Glomerular visceral epithelial cell (primary cell): ENCODE results near the gene ACP1.
A peak's percentile ranks its signal among the peaks of the same experiment; 100 is the strongest.

Experiments
- DNase-seq: peaks from one replicate; pipeline ENCODE4 v3.0.0-alpha.2; 2016; ENCODE audit errors: extremely low spot score

Gene ACP1

DNA sequence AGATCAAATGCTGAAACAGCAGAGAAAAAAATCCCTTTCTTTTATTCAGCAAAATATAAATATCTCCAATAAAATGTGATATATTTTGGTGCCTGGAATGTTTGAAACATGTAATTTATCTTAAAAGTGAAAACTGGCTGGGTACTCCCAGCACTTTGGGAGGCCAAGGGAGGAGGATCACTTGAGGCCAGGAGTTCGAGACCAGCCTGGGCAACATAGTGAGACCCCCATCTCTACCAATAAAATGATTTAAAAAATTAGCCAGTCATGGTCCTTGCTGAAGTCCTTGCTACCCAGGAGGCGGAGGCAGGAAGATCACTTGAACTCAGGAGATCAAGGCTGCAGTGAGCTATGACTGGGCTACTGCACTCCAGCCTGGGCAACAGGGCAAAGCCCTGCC, 9.6 kb upstream of the ACP1 start:
- DNase-seq = no peak

DNA sequence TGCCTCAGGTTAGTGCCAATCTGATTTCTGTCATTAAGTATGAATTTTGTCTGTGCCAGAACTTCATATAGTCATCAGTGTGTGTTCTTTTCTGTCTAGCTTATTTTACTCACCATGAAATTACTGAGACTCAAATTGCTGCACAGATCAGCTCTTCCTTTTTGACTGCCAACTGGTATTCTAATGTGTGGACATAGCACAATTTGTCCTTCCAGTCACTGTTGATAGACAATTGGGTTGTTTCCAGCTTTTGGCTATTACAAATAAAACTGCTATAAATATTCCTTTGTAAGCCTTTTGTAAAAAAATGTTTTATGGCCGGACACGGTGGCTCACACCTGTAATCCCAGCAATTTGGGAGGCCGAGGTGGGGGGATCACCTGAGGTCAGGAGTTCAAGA, 8.7 kb upstream of the ACP1 start:
- DNase-seq = no peak

DNA sequence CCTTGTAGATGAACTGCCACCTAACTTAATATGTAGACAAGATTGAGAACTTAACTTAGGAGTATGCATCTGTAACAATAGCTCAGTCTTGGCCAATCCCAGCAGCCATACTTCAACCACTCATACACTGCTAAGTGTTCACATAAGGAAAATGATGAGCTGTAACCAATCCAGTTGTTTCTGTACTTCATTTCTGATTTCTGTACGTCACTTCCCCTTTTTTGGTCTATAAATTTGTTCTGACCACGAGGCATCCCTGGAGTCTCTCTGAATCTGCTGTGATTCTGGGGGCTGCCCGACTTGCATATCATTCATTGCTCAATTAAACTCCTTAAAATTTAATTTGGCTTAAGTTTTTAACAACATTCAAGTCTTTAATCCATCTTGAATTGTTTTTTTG, 7.3 kb upstream of the ACP1 start:
- DNase-seq = no peak

DNA sequence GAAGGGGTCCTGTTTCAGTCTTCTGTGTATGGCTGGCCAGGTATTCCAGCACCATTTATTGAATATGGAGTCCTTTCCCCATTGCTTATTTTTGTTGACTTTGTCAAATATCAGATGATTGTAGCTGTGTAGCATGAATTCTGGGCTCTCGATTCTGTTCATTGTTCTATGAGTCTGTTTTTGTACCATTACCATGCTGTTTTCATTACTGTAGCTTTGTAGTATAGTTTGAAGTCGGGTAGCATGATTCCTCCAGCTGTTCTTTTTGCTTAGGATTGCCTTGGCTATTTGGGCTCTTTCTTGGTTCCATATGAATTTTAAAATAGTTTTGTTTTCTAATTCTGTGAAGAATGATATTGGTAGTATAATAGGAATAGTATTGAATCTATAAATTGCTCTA, 6.9 kb upstream of the ACP1 start:
- no peak for DNase-seq

DNA sequence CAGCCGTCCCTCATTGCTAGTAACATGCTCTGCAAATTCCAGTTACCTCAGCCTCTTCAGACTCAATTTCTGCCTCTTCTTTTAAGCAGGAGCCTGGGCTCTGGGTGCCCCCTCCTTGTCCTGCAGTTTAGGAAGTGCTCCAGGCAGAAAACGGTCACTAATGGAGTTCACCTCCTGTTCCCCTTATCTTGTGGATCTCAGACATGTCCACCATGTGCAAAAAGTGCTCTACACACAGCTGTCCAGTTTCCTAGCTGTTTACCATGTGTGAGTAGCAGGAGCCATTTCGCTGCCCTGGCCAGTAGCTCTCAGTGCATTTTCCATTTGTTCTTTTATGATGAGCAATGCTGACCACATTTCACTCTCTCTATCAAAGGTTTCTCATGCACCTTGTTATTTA, 5.8 kb upstream of the ACP1 start:
- no peak for DNase-seq

DNA sequence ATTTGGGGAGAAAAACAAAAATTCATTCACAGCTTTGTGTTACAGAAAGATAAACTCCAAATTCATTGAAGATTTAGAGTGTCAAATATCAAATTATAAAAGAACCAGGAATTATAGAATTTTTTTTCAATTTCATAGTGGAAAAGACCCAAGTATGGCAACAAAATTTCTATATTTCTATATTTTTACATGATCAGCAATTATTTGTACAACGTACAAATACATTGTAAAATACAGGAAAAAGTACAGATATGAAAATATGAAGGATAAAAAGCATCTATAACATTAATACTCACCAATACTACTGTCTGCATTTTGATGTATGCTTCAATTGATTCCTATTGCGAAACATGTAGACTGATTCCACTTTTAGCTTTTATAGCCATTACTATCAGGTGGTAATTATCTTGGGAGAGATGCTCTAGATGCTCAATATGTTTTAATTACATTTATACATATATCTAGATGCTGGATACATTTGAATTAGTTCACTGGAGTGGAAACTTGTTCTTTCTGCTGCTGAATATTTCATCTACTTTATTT, 4.9 kb upstream of the ACP1 start:
- DNase-seq = no peak

DNA sequence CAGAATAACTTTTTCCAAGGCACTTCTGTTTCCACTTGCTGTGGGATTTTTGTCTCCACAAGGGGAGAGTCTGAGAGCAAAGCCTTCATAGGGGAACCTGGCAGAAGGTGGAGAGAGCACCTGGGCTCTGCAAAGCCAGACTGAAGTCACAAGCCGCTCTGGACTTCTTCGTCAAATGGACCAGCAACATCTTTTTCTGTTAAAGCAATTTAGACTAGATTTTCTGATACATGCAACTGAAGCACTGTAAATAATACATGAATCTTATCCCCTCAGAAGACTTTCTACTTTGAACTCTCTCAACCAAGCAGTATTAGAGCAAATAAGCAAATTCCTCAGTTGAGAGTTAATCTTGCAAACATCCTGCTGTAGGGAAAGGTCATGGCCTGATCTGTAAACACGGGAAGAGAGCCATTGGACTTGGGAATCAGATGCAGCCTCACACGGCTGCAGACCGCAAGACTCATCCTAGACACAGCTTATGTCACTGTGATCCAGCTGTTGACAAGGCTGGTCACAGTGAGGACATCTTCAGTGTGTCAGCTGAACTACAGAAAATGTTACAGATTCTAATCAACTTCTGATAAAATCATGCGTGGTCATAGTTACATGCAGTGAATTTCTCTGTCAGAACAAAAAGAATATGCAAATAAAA, 4.1 kb upstream of the ACP1 start:
- DNase-seq = no peak

DNA sequence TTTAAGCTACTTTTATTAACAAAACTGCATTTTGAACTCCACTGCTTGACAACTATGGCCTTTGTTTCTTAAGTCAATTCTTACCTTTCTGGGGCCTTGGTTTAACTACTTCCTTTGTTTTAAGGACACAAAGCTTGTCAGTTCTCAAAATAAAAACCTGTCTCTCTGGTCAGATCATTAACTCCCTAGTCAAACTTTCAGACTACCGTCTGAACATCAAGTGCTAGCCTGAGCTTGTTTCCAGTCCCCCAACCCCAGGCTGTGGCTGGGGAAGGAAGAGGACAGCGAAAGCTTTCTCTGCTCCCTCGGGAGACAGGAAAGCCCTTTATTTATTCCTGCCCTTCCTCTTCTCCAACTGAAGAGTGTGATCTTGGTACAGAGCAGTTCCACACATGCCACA, 2.6 kb upstream of the ACP1 start:
- no peak for DNase-seq

DNA sequence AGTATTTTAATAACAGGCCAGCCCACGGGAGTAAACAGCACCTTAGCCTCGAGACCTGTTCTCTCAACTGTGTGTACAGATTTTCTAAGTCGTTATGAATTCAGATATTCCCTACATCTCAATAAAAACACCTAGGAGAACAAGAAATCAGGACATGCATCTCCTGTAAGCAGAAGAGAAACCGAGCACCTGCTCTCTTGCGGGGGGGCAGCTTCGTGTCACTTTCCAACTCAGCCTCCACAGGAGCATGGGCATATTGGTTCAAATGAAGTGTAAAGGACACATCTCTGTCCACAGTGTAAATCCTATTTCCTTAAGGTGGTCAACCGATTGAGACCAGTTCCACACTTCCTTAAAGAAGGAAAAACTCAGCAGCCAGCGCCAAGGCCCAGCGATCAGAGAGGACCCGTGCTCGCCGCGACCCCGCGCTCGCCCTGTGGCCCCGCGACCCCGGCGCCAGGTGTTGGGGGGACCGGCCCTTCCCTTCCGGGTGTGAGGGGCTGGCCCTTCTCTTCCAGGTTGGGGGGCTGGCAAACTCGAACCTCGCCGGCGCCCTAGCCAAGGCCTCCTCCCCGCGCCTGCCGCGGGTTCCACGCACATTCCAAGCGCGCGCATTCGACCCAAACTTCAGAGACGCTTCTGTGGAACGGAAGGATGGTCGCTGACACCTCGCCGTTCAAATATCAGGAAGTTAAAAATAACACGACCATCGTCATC, 1.6 kb upstream of the ACP1 start:
- no peak for DNase-seq

DNA sequence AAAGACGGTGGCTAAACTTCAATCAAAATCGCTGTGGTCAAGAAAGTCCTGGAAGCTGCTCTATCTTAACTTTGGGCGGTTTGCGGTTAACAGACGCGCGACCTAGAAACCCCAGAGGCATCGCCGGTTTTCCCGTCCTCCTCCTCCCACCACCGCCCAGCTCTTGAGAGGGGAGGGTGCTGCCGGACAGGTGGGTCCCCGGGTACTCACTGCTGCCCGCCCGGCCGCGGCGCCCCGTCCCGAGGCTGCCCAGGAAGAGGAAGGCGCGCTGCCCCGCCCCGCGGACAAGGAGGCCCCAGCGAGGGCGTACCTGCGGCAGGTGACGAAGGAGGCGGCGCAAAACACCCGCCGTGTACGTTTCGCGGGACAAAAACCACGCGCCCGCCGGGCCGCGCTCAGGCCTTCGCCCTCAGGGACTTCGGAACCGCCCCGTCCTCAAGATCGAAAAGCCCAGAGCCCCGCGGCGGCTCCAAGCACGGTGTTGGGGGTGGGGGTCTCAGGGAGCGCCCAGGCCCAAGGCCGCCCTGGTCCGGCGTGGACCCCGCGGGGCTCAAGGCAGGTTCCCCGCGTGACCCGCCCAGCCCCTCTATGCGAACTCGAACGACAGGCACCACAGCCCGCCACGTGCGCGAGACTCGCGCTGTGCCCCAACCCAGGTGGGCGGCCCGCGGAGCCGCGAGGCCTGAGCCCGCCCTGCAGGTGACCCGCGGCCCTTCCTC, 814 bp upstream of the ACP1 start, which contains the start of gene SH3YL1:
TSS of gene SH3YL1 (minus strand) at position 259 of the 719 bp plus-strand sequence. CDS start at position 211, 48 bp downstream.
- peak; percentile 15 for DNase-seq

DNA sequence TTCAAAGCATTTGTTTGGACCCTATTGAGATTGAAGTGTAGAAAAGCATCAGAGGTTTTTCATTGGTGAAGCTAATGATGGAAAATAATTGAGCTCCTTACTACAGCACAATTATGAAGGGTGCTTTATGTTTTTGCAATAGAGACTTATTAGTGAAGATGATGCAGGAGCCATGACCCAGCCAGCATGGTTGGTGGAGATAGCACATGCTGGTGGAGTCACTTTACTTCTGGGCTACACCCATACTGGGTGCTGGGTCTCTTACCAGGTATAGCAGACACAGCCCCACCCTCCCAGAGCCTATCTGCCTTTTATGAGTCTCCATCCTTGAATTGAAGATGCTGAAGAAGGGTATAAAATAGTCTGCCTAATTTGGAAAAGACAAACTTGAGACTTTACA, 3.6 kb downstream of the ACP1 start:
- no peak for DNase-seq

DNA sequence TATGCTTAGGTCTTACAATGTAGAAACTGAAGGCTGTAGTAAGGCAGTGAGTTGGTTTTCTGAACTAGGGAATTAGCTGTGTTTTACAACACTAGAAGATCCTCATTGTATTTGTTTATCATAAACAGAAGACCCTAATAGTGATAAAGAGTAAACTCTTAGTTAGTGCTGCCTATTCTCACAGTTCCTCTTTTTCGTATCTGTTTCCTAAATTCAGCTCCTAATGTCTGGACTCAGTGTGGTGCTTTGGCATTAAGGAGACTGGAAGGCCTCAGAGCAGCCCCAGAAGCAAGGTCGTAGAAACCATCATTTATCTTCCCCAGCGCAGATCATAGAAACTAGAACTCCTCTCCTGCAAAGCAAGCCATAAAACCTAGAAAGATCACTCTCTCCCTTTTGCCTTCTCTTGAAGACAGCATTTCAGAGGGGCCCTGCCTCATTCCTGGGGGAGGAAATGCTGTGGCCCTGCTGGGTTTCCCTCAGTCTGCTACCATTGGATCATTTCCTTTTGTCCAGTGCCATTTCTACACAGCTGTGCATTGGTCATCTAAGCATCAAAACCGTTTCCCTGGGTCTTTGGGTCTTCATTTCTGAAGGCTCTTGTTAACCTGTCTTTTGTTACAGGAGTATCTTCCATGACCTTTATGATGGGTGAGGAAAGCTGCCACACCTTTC, 4.7 kb downstream of the ACP1 start:
- DNase-seq = no peak

DNA sequence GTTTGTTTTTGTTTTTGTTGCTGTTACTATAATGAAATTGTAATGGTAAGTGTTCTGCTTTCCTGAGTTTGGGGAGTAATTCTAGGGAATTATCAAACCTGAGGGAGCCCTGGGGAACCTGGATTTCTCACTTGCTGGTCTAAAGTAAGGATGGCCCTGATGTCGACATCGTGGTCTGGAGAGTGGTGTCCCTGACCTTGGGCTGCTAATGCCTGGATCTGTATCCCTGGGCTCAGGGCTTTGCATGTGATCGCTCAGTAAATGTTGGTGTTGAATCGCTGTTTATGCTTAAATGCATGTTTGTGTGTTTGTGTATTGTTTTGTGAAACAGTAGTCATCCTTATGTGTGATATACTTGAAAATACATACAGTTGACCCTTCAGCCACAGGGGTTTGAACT, 6.1 kb downstream of the ACP1 start:
- DNase-seq = no peak

DNA sequence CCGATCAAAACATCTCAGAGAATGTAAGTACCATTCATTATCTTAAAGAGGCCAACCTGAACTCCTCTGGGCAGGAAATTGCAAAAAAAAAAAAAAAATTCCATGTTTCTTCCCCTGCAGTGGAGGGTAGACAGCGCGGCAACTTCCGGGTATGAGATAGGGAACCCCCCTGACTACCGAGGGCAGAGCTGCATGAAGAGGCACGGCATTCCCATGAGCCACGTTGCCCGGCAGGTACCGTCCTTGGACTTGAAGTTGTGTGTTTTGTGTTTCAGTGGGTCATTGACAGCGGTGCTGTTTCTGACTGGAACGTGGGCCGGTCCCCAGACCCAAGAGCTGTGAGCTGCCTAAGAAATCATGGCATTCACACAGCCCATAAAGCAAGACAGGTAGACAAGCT, 7.2 kb downstream of the ACP1 start:
- DNase-seq = no peak

DNA sequence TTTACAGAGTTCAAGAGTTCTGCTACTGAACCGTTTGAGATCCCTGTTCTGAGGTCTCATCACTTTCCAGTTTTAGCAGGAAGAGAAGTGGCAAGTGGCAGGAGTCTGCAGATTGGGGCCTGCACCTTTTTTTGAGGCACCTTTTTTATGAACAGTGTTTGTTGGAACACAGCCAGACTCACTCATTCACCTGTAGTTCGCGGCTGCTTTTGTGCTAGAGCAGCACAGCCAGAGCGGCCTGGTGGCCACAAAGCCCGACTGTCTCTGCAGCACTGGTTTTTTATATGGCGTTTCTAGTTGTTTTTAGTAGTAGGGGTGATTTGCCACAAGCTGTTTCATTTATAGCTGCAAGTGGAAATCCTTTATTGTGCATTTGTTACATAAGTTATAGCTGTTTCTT, 8.6 kb downstream of the ACP1 start:
- no peak for DNase-seq

DNA sequence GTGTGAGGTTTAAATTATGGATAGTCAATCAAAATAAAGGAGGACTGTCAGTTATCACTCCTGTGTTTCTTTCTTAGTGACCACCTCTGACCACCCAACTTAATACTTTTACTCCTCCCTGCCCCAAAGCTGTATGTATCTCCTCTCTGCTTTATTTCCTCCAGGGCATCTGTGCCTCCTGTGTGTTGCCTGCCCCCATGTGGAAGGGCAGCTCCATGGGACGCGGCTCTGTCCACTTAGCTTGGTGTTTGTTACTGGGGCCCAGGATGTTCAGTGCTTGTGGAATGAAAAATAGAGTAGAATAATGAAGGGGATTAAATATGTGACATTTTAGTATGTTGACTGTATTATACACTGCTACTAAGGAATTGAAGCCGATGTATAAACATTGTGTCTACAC, 9.8 kb downstream of the ACP1 start:
- no peak for DNase-seq

DNA sequence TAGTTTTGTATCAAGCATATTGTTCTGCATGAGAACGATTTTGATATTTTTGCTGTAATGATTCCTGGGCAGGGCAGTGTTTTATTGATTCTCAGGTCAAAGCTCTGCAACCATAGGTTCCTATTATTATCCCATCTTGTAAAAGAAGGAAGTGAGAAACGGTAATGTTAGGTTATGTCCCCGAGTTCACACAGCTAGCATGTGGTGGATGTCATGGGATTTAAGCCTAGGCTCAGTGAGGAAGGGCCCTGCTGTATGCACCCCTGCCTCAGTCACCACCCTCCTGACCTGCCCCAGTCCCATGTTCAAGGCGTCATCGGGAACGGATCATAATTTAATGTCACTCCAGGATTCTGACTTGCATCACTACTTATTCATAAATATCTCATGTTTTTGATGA, 10.7 kb downstream of the ACP1 start:
- DNase-seq = no peak

DNA sequence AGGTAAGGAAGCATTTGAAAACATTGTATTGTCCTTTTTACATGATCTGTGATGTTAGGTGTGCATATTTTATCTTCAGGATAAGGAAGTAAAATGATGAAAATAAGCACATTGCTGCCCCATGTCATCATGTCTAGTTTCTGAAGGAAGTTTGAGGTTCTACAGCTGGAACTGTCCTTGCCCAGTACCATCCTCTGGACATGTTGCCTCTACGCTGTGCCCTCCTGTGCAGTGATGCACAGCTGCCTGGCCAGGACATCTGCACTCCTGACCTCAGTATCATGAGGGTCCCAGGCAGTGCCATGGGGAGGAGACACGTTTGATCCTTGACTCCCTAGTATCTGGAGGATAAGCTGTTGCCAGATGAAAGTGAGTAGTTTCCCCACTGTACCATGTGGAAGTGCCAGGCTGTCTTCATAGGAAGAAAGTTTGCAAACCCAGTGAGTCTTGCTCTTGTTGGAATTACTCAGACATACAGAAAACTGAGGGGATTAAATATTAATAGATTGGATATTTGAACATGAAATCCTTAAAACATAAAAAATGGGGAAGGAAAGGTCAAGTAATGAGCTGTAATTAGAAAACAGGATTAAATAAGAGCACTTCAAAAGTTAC, 13.7 kb downstream of the ACP1 start:
- no peak for DNase-seq

DNA sequence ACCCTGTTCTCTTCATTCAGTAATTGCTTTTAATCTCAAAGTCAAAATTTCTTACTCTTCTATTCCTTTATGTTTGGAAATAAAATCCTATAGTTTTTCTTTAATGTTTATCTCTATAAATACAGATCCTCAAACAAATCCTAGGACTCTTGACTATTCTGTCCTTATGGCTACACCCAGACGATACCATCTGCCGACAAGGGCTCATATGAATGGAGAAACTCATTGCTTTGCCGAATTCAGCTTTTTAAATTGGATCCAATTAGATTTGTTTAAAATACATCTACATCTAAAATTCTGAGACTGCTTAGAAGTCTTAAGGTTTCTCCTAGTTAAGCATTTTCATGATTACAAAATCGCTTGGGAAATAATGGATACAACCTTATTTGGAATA, 14.2 kb downstream of the ACP1 start:
- DNase-seq = no peak

DNA sequence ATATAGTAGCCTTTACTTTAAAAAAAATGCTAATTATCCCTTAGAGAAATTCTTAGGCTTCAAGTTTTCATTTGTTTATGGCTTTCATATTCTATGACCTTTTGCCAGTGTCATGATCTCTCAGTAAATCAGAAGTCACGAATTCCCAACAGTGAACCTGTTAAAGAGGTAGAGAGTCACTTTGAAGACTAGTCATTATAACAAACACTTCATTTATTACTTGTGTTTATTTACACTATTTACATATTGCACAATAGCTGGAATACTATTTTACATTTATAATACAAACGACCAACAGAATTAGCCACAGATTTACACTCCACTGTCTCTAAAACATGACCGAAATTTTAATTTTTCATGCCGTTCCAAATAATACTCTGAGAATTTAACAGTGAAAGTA, 14.6 kb downstream of the ACP1 start:
- DNase-seq = no peak

DNA sequence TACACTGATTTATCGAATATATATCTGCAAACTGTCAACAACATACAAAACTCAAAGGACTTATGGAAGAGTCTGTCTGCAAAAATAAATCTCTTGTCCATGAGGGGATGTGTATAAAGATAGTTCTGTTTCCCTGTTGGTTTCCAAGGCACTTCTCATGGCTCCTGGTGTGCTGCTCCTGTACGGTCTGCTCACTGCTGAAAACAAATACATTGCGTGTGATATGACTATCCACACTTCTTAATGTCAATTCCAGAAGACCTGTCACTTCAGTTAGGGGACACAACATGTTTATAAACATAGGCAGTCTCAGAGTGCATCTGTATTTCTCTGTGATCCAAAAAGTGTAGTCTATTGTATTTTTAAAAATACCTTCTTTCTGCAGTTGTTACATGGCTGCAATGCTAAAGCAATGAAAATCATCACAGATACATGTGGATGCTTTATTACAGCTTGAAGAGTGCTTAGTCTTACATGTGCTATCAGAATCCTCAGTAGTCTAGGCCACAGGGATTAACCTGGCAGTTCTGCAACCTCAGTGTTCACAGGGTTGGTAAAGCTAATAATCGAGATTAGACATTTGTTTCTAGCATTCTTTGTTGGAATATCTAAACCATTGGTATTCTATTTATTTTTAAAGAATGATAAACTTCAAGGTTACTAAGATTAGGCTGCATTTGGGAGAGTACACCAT, 15.4 kb downstream of the ACP1 start:
- DNase-seq = no peak
